Smooth muscle cell (in vitro differentiated cells): ENCODE measurements around the gene BMP7. TPM values are rescaled to one million over a fixed set of nuclear protein-coding genes. Genes with fewer than 3 reads are reported as not detected.

Experiments used
- DNase-seq: peaks from one replicate; lab custom pipeline; 2025; ENCODE audit not compliant: unreplicated experiment; lab: John Stamatoyannopoulos, UW
- H2AFZ ChIP-seq: fragments of 200-600 bp; sonication (generic); 2 replicates; pipeline ENCODE4 v1.6.0; 2016; ENCODE audit warnings: antibody characterized with exemption, low read depth, mild to moderate bottlenecking
- H3F3A ChIP-seq: fragments of 200-600 bp; sonication (generic); 2 replicates; pipeline ENCODE4 v1.6.0; 2017; ENCODE audit warnings: antibody characterized with exemption, low read depth
- H3K27ac ChIP-seq: fragments of 200-600 bp; sonication (generic); 2 replicates; pipeline ENCODE4 v1.5.1; 2016; ENCODE audit warnings: low read depth, mild to moderate bottlenecking
- H3K27me3 ChIP-seq: fragments of 200-600 bp; sonication (generic); 2 replicates; pipeline ENCODE4 v1.6.1; 2016; ENCODE audit warnings: low read depth, mild to moderate bottlenecking
- H3K36me3 ChIP-seq: fragments of 200-600 bp; sonication (generic); 2 replicates; pipeline ENCODE4 v1.5.1; 2016; ENCODE audit warnings: low read depth
- H3K4me1 ChIP-seq: fragments of 200-600 bp; sonication (generic); 2 replicates; pipeline ENCODE4 v1.5.1; 2016; ENCODE audit warnings: low read depth
- H3K4me2 ChIP-seq: fragments of 200-600 bp; sonication (generic); 2 replicates; pipeline ENCODE4 v1.6.0; 2016; ENCODE audit warnings: mild to moderate bottlenecking
- H3K4me3 ChIP-seq: fragments of 200-600 bp; sonication (generic); 2 replicates; pipeline ENCODE4 v1.5.1; 2016; ENCODE audit warnings: mild to moderate bottlenecking
- H3K79me2 ChIP-seq: fragments of 200-600 bp; sonication (generic); 2 replicates; pipeline ENCODE4 v1.6.0; 2016; ENCODE audit warnings: low read depth, mild to moderate bottlenecking
- H3K9ac ChIP-seq: fragments of 200-600 bp; sonication (generic); 2 replicates; pipeline ENCODE4 v1.6.0; 2016; ENCODE audit warnings: low read depth
- H3K9me3 ChIP-seq: fragments of 200-600 bp; sonication (generic); replicated peaks from 2 replicates; pipeline ENCODE4 v1.5.1; 2016; ENCODE audit warnings: low read depth
- H4K20me1 ChIP-seq: fragments of 200-600 bp; sonication (generic); 2 replicates; pipeline ENCODE4 v1.6.0; 2016; ENCODE audit warnings: low read depth
- WGBS: methylation state at CpG from one replicate; pipeline ENCODE4 v1.1.7; 2016; ENCODE audit warnings: low lambda C conversion rate; 5-methylcytosine and 5-hydroxymethylcytosine counted together
- polyA plus RNA-seq: library from polyadenylated mRNA; unstranded; fragments of >200 nt; fragmentation: Nextera tagmentation; extraction: Ambion mirVana; gene quantifications from 2 replicates; pipeline ENCODE4 v1.2.1, GENCODE V29; 2016
- total RNA-seq: library from RNA; depleted of rRNA; stranded (reverse); fragments of >200 nt; gene quantifications from 2 replicates; pipeline ENCODE4 v1.2.3, GENCODE V29; 2014
- TF ChIP-seq, protein P1 (sequence below): fragments of 200-600 bp; sonication (generic); IDR thresholded peaks from 2 replicates; pipeline ENCODE4 v1.5.1; 2017; ENCODE audit warnings: borderline replicate concordance, mild to moderate bottlenecking, antibody characterized with exemption; ENCODE audit not compliant: insufficient read depth, poor library complexity, severe bottlenecking

The BMP7 gene
- total and polyA plus RNA-seq, 2 experiments from 2014 or later = 18.1 to 28.3 TPM

DNA sequence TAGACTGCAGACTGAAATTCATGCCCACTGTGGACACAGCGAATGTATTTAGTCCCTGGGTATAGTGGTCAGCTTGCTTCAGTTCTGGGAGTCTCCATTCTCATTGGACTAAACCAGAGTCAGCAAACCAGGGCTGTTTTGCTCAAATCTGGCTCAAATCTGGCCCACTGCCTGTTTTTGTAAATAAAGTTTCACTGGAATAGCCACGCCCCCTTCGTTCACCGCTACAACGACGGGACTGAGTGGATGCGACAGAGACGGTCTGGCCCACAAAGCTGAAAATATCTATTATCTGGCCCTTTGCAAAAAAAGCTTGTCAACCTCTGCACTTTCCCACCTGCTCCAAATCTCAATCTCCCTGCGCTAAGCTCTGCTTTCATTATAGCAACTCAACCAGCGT, 135.4 kb downstream of the BMP7 start:
- Histone ChIP-seq H3K4me3 (no peak overlapping the region), H3K27me3 (no peaks in the 10 kb centered on the region), H4K20me1 (no peaks in the 10 kb centered on the region), H3K79me2 (no peaks in the 10 kb centered on the region), H3K9ac (no peak overlapping the region), H3K9me3 (no peaks in the 10 kb centered on the region), H3K4me2 (no peak overlapping the region), H3K36me3 (no peaks in the 10 kb centered on the region), H3F3A (no peaks in the 10 kb centered on the region), H2AFZ (no peak overlapping the region), H3K27ac (no peak overlapping the region), H3K4me1 (peaks cover 14% of the 10 kb centered on the region)
- DNase-seq = no peak
- WGBS = 98% methylated on average over 10 of the region's 10 CpGs
- TF ChIP-seq, protein P1, sequence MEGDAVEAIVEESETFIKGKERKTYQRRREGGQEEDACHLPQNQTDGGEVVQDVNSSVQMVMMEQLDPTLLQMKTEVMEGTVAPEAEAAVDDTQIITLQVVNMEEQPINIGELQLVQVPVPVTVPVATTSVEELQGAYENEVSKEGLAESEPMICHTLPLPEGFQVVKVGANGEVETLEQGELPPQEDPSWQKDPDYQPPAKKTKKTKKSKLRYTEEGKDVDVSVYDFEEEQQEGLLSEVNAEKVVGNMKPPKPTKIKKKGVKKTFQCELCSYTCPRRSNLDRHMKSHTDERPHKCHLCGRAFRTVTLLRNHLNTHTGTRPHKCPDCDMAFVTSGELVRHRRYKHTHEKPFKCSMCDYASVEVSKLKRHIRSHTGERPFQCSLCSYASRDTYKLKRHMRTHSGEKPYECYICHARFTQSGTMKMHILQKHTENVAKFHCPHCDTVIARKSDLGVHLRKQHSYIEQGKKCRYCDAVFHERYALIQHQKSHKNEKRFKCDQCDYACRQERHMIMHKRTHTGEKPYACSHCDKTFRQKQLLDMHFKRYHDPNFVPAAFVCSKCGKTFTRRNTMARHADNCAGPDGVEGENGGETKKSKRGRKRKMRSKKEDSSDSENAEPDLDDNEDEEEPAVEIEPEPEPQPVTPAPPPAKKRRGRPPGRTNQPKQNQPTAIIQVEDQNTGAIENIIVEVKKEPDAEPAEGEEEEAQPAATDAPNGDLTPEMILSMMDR = no peak

DNA sequence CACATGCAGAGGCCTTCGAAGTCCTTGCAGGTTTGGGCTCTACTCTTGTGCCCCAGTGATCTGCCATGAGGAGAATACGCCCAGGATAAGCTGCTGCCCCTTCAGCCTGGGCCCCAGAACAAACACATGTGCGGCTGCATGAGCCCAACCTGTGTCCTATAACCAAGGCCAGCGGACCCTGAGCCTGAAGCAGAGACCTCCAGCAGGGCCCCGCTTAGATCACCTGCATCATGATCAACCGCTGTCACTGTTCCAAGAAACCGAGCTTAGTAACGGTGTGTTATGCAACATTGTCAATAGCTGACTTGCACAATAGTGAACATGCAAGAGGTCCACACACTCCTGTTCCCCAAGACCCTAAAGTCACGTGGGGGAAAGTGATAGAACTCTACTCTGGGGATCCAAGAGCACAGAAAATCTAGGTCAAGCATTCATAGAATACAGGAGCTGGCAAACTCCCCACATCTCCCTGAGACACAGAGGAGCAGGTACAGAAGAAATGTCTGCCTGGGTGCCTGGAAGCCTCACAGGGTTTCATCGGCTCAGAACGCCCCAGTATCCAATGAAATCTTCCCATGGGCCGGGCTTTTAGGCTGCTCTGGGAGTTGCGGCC, 136.2 kb downstream of the BMP7 start:
- H3K27ac ChIP-seq = no peak overlapping the region
- H3K4me1 ChIP-seq = peaks cover 14% of the 10 kb centered on the region
- H3K36me3 ChIP-seq = no peaks in the 10 kb centered on the region
- no peaks in the 10 kb centered on the region for H3K79me2 ChIP-seq
- 90% methylated on average over 13 of the region's 13 CpGs for WGBS
- no peaks in the 10 kb centered on the region for H3K27me3 ChIP-seq
- no peak overlapping the region for H2AFZ ChIP-seq
- DNase-seq = no peak
- no peak overlapping the region for H3K4me3 ChIP-seq
- no peaks in the 10 kb centered on the region for H3F3A ChIP-seq
- TF ChIP-seq, protein P1 = no peak
- H3K4me2 ChIP-seq = no peak overlapping the region
- no peaks in the 10 kb centered on the region for H3K9me3 ChIP-seq
- no peak overlapping the region for H3K9ac ChIP-seq
- no peaks in the 10 kb centered on the region for H4K20me1 ChIP-seq

DNA sequence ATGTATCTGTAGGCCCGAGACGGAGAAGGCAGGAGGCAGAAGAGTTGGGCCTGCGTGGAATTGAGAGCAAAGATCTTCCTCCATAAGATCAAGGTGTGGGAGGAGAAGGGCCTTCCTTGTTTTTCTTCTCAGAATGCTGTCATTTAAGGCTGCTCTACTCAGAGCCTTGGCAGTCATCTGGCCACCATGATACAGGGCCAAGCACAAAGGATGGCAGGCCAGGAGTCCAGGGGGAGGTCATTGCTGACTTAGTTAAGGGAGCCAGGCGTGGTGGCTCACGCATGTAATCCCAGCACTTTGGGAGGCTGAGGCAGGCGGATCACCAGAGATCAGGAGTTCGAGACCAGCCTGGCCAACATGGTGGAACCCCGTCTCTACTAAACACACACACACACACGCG, 137.1 kb downstream of the BMP7 start:
- H4K20me1 ChIP-seq = no peaks in the 10 kb centered on the region
- no peak overlapping the region for H3K9ac ChIP-seq
- H3K27me3 ChIP-seq = no peaks in the 10 kb centered on the region
- no peak overlapping the region for H3K4me3 ChIP-seq
- H3K9me3 ChIP-seq = no peaks in the 10 kb centered on the region
- H3K79me2 ChIP-seq = no peaks in the 10 kb centered on the region
- H3K4me2 ChIP-seq = no peak overlapping the region
- TF ChIP-seq, protein P1 = no peak
- no peaks in the 10 kb centered on the region for H3F3A ChIP-seq
- peaks cover 14% of the 10 kb centered on the region for H3K4me1 ChIP-seq
- no peak for DNase-seq
- H2AFZ ChIP-seq = no peak overlapping the region
- 69% methylated on average over 10 of the region's 10 CpGs for WGBS
- H3K36me3 ChIP-seq = no peaks in the 10 kb centered on the region
- peak overlapping the region; percentile 56 for H3K27ac ChIP-seq

DNA sequence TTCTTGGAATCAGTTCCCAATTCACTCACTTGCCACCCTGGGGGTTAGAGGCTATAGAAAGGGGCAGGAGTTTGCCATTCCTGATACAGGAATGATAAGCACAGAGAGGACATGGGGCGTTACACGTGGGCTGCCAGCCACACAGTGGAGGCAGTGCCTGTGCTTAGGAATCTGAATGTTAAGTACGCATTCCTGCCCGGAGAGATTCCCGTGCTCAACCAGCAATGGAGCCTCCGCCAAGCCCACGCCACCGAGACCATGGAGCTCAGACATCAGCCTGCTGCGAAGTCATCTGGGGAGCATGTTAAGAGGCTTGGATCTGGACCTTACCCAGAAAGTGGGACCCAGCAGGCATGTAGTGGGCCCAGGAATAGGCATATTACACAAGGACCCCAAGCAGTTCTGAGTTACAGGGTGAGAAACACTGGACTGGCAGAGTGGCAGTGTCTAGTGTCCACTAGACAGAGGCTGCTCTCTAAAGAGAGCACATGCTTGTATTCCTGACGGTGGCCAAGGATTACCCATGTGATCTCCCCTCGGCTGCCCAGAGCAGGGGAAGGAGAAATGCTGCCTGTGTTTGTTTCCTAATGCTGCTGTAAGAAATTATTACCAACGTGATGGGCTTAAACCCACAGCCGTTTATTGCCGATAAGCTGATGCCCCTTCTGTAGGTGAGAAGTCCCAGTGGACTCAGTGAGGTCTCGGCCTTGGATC, 138.2 kb downstream of the BMP7 start:
- H3K79me2 ChIP-seq = no peaks in the 10 kb centered on the region
- DNase-seq = no peak
- TF ChIP-seq, protein P1 = no peak
- H3K36me3 ChIP-seq = no peaks in the 10 kb centered on the region
- 61% methylated on average over 15 of the region's 15 CpGs for WGBS
- H2AFZ ChIP-seq = no peak overlapping the region
- no peaks in the 10 kb centered on the region for H3K27me3 ChIP-seq
- H3K4me3 ChIP-seq = no peak overlapping the region
- no peaks in the 10 kb centered on the region for H3K9me3 ChIP-seq
- no peak overlapping the region for H3K9ac ChIP-seq
- H3K4me2 ChIP-seq = peak overlapping the region; percentile 0
- peak overlapping the region; percentile 56 for H3K27ac ChIP-seq
- no peaks in the 10 kb centered on the region for H3F3A ChIP-seq
- H3K4me1 ChIP-seq = peaks cover 14% of the 10 kb centered on the region
- no peaks in the 10 kb centered on the region for H4K20me1 ChIP-seq
